Uterus (tissue), 4 donors: Measurements from ENCODE around the gene TPCN1. TPM values are rescaled to one million over a fixed set of nuclear protein-coding genes. Genes with fewer than 3 reads are reported as not detected.

Source experiments
- DNase-seq, 2 donors: peaks; one replicate each; pipeline ENCODE4 v3.0.0-alpha.2; 2019 to 2020
- H3K27ac ChIP-seq, 2 donors: fragments of 200-600 bp; sonication (generic); 1 replicate in 1 of 2; 2 replicates in 1 of 2; pipeline ENCODE4 v1.5.1; 2016 to 2018
- H3K27me3 ChIP-seq, 2 donors: fragments of 200-600 bp; sonication (generic); one replicate each; pipeline ENCODE4 v1.5.1; 2018 to 2019; ENCODE audit warnings: control low read depth in 1 of 2
- H3K36me3 ChIP-seq, 2 donors: fragments of 200-600 bp; sonication (generic); one replicate each; pipeline ENCODE4 v1.5.1; 2019; ENCODE audit warnings: control low read depth in 1 of 2
- H3K4me1 ChIP-seq, 2 donors: fragments of 200-600 bp; sonication (generic); one replicate each; pipeline ENCODE4 v1.5.1; 2018 to 2019; ENCODE audit warnings: control low read depth in 1 of 2
- H3K4me3 ChIP-seq, 2 donors: fragments of 200-600 bp; sonication (generic); 1 replicate in 1 of 2; 2 replicates in 1 of 2; pipeline ENCODE4 v1.5.1; 2018 to 2019; ENCODE audit warnings: mild to moderate bottlenecking in 1 of 2
- H3K9me3 ChIP-seq, 2 donors: fragments of 200-600 bp; sonication (generic); one replicate each; pipeline ENCODE4 v1.5.1; 2019; ENCODE audit warnings: control low read depth in 1 of 2
- POLR2A ChIP-seq, 2 donors: fragments of 450-650 bp; IDR thresholded peaks; one replicate each; pipeline ENCODE4 v1.6.1; 2016; ENCODE audit warnings: antibody characterized with exemption in 2 of 2, mild to moderate bottlenecking in 1 of 2, moderate library complexity in 1 of 2
- intact Hi-C: fragments of 100-400 bp; cut with DNase I; formaldehyde crosslinking; loops from one replicate; pipeline ENCODE4 v1.15.1; 2023; ENCODE audit warnings: low total_unique reads
- total RNA-seq, 4 donors: library from RNA; depleted of rRNA in 3 of 4; stranded (reverse); fragments of >200 nt in 3 of 4; gene quantifications; one replicate each; pipeline versions ENCODE4 v1.1.0 to v1.2.4, GENCODE V29; 2014 to 2023
- TF ChIP-seq, protein P1 (sequence below), 4 experiments: fragments of 200-600 bp in 2 of 4; fragments of 450-650 bp in 2 of 4; sonication (generic) in 2 of 4; IDR thresholded peaks; one replicate each; pipeline ENCODE4 v1.5.1; 2016 to 2019; ENCODE audit warnings: antibody characterized with exemption in 4 of 4, mild to moderate bottlenecking in 2 of 4, moderate library complexity in 1 of 4
- donor health status: DM: yes; HTN: yes; CAD: no.

The TPCN1 gene
- total RNA-seq, 4 donors from 2014 or later, result 21.4 to 79.8 (median 52.9) TPM

DNA sequence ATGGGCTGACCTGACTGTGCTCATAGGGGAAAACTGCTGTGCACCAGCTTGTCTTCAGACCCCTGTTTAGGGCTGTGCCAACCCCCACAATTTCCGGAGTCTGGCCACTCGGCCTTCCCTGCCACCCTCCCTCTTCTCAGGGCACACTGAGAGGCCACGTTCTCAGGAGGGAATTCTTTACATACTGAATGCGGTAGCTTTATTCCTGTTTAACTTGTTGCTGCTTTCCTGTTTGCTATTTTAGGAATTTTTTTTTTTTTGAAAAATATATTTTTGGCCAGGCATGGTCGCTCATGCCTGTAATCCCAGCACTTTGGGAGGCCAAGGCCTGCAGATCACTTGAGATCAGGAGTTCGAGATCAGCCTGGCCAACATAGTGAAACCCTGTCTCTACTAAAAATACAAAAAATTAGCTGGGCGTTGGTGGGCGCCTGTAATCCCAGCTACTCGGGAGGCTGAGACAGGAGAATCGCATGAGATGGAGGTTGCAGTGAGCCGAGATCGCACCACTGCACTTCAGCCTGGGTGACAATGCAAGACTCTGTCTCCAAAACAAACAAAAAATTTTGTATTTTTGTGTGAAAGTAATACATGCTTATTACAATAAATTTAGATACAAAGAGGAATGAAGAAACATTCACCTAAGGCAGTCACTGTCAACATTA lies 39.5 kb downstream of the TPCN1 start:
- H3K27me3 ChIP-seq, result no peaks in the 10 kb centered on the region
- H3K4me1 ChIP-seq, result no peaks in the 10 kb centered on the region
- H3K27ac ChIP-seq, result peak overlapping the region; percentile 70 to 74
- intact Hi-C loops, result no loop called here
- H3K9me3 ChIP-seq, result no peaks in the 10 kb centered on the region
- no peak for TF ChIP-seq POLR2A (IDR thresholded peaks at IDR 0.05)
- TF ChIP-seq, protein P1, sequence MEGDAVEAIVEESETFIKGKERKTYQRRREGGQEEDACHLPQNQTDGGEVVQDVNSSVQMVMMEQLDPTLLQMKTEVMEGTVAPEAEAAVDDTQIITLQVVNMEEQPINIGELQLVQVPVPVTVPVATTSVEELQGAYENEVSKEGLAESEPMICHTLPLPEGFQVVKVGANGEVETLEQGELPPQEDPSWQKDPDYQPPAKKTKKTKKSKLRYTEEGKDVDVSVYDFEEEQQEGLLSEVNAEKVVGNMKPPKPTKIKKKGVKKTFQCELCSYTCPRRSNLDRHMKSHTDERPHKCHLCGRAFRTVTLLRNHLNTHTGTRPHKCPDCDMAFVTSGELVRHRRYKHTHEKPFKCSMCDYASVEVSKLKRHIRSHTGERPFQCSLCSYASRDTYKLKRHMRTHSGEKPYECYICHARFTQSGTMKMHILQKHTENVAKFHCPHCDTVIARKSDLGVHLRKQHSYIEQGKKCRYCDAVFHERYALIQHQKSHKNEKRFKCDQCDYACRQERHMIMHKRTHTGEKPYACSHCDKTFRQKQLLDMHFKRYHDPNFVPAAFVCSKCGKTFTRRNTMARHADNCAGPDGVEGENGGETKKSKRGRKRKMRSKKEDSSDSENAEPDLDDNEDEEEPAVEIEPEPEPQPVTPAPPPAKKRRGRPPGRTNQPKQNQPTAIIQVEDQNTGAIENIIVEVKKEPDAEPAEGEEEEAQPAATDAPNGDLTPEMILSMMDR (IDR thresholded peaks at IDR 0.05), result no peak
- no peak for DNase-seq
- H3K4me3 ChIP-seq, result no peak overlapping the region
- H3K36me3 ChIP-seq, result no peaks in the 10 kb centered on the region

DNA sequence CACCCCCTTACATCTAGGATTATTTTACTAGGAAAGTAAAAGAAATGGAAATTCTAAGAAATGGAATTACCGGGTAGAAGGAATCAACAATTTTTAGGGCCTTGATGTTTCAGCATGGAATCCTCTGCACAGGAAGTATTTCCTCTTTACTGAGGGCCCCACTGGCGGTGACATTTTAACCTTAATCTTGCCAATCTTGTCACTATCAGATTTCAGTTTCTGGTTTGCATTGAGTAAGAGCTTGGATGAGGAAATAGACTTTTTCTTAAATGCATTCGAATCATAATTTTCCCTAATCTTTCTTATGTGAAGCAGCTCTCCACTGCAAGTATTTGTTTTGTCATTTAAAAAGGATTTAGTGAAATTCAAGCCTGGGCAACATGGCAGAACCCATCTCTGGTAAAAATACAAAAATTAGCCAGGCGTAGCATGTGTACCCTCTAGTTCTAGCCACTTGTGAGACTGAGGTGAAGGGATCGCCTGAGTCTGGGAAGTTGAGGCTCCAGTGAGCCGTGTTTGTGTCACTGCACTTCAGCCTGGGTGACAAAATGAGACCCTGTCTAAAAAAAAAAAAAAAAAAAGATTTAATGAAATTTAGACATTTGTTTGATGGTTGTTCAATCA lies 40.7 kb downstream of the TPCN1 start:
- DNase-seq, result no peak
- intact Hi-C loops, result no loop called here
- Histone ChIP-seq H3K36me3 (no peaks in the 10 kb centered on the region), H3K9me3 (no peaks in the 10 kb centered on the region), H3K4me3 (no peak overlapping the region), H3K27ac (peak overlapping the region; percentile 45 to 74), H3K27me3 (no peaks in the 10 kb centered on the region), H3K4me1 (no peaks in the 10 kb centered on the region)
- TF ChIP-seq, protein P1 (IDR thresholded peaks at IDR 0.05), result no peak
- no peak for TF ChIP-seq POLR2A (IDR thresholded peaks at IDR 0.05)

DNA sequence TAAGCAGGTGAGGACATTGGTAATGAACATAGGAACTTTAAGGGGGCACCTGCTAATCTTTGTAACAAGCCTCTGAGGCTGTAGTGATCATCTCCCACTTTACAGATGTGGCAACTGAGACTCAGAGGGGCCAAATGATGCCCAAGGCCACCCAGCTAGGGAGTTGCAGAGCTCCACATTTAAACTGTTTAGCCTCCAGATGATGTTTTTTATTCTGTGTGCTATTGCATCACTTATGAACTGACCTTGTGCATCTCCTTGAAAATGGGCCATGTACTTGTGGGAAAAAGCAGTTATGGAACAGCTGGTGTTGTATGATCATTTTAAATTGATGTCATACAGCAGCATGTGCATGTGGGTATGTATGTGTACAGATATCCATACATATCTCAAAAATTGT lies 41.4 kb downstream of the TPCN1 start:
- intact Hi-C loops, result no loop called here
- no peaks in the 10 kb centered on the region for H3K36me3 ChIP-seq
- TF ChIP-seq POLR2A (IDR thresholded peaks at IDR 0.05), result no peak
- TF ChIP-seq, protein P1 (IDR thresholded peaks at IDR 0.05), result no peak
- no peaks in the 10 kb centered on the region for H3K4me1 ChIP-seq
- no peak overlapping the region for H3K4me3 ChIP-seq
- no peaks in the 10 kb centered on the region for H3K27me3 ChIP-seq
- peak overlapping the region; percentile 45 to 74 for H3K27ac ChIP-seq
- no peak for DNase-seq
- H3K9me3 ChIP-seq, result no peaks in the 10 kb centered on the region

DNA sequence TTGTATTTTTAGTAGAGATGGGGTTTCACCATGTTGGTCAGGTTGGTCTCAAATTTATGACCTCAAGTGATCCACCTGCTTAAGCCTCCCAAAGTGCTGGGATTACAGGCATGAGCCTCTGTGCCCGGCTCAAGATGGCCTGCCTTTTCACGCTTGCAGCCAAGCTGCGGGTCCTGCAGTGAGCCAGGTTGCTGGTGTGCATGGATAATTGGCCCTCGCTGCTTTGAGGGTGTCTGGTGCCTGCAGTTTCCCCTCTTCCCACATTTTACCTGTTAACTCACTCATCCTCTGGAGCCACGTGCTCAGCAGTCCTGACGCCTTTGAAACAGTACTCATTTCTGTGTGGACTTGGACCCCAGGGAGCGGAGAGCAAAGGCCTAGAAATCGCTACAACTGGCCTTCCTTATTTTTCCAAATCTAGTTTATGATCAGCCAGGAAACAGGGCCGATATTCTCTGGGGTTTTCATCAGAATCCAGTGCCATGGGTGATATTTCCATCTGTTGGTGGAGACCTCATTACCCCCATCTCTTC lies 42.2 kb downstream of the TPCN1 start:
- no peak overlapping the region for H3K4me3 ChIP-seq
- TF ChIP-seq, protein P1 (IDR thresholded peaks at IDR 0.05), result no peak
- no peak for TF ChIP-seq POLR2A (IDR thresholded peaks at IDR 0.05)
- no peak for DNase-seq
- H3K27me3 ChIP-seq, result no peaks in the 10 kb centered on the region
- H3K27ac ChIP-seq, result peak overlapping the region; percentile 44 to 74
- intact Hi-C loops, result no loop called here
- H3K36me3 ChIP-seq, result no peaks in the 10 kb centered on the region
- no peaks in the 10 kb centered on the region for H3K4me1 ChIP-seq
- no peaks in the 10 kb centered on the region for H3K9me3 ChIP-seq
